ENCODE measurements around the gene PTPRM.

DNA sequence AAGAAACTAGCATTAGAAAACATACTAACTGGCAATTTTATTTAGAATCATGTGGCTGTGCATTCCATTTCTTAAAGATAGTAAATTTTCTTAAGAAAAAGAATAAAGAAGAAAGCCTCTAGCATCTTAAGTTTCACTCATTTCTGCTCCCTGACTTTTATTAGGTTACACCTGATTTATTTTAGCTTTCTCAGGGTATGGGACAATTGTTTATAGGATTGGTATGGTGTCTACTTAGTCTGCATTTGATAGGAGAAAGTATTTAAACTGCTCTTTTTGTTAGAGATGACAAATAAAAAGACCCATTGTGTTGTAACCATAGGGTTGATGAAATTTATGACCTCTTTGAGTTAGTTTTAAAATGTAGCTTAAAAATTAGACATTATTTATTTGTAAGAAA is 115.2 kb downstream of the PTPRM start:
- TF ChIP-seq, protein P1, sequence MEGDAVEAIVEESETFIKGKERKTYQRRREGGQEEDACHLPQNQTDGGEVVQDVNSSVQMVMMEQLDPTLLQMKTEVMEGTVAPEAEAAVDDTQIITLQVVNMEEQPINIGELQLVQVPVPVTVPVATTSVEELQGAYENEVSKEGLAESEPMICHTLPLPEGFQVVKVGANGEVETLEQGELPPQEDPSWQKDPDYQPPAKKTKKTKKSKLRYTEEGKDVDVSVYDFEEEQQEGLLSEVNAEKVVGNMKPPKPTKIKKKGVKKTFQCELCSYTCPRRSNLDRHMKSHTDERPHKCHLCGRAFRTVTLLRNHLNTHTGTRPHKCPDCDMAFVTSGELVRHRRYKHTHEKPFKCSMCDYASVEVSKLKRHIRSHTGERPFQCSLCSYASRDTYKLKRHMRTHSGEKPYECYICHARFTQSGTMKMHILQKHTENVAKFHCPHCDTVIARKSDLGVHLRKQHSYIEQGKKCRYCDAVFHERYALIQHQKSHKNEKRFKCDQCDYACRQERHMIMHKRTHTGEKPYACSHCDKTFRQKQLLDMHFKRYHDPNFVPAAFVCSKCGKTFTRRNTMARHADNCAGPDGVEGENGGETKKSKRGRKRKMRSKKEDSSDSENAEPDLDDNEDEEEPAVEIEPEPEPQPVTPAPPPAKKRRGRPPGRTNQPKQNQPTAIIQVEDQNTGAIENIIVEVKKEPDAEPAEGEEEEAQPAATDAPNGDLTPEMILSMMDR (IDR thresholded peaks at IDR 0.05; ENCODE audit: low read depth, low read length, poor library complexity, severe bottlenecking) = no peak
- no peak for TF ChIP-seq EZH2phosphoT487 (IDR thresholded peaks at IDR 0.05; ENCODE audit: borderline replicate concordance, low read length)
